ENCODE results near the gene LOXHD1. TPM values are rescaled to one million over a fixed set of nuclear protein-coding genes. Genes with fewer than 3 reads are reported as not detected.

The LOXHD1 gene
- total RNA-seq, 1 experiment from 2014 or later, result 0.35 TPM

DNA sequence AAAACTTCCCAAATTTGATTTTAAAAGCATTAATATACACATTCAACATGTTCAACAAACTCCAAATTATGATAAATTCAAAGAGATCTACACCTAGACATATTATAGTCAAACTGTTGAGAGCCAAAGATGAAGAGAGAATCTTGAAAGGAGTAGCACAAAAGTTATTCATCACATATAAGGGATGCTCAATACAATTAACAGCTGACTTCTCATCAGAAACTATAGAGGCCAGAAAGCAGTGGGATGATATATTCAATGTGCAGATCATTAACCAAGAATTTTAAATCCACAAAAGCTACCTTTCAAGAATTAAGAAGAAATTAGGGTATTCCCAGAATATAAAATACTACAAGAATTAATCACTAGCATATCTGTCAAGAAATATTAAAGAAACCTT, 75.4 kb downstream of the LOXHD1 start:
- peaks cover 14% of the 10 kb centered on the region for H3K36me3 Mint-ChIP-seq
- H3K27ac Mint-ChIP-seq, result no peak overlapping the region
- peaks cover 6% of the 10 kb centered on the region; the same call in 1 of the 2 replicates for H3K27me3 Mint-ChIP-seq (ENCODE audit: low read depth)
- POLR2A ChIA-PET, result no interaction called here
- DNase-seq (ENCODE audit: low spot score) (no peak), ATAC-seq (no peak)
- H3K4me1 Mint-ChIP-seq, result no peaks in the 10 kb centered on the region
- peaks cover 34% of the 10 kb centered on the region for H3K9me3 Mint-ChIP-seq
- no peak overlapping the region for H3K4me3 Mint-ChIP-seq
- CTCF ChIA-PET, result no interaction called here
- TF ChIP-seq, protein P1, sequence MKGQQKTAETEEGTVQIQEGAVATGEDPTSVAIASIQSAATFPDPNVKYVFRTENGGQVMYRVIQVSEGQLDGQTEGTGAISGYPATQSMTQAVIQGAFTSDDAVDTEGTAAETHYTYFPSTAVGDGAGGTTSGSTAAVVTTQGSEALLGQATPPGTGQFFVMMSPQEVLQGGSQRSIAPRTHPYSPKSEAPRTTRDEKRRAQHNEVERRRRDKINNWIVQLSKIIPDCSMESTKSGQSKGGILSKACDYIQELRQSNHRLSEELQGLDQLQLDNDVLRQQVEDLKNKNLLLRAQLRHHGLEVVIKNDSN (CRISPR knock-in tag; IDR thresholded peaks at IDR 0.05), result no peak
- peak; percentile 96 for TF ChIP-seq ZNF317 (CRISPR knock-in tag; IDR thresholded peaks at IDR 0.05; ENCODE audit: borderline replicate concordance, low read depth)

DNA sequence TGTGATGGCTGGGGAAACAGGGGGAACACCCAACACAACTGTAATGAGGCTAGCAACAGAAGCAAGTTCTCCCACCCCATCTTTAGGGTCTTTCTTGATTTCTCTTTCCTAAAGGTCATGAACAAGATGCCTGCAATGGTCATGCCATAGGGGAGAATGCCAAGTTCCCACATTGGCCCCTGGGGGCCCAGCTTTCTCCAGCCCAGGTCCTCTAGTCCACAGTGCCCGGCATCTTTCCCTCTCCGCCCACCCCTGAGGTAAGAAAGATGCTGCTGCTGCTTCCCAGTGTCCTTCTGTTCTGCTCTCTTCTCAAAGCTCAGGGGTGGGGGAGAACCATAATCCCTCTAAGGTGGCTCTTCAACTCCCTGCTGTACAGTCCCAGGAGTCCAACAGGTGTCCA, 78.0 kb downstream of the LOXHD1 start:
- peaks cover 4% of the 10 kb centered on the region for H3K4me1 Mint-ChIP-seq
- no peak for ATAC-seq
- H3K9me3 Mint-ChIP-seq, result peaks cover 34% of the 10 kb centered on the region
- CTCF ChIA-PET, result interaction anchor here (1.5 to 2.6 kb wide), 2 partner anchors 23 to 79 kb away, joined by 4 to 11 read pairs; no protein-coding TSS in a partner anchor
- POLR2A ChIA-PET, result no interaction called here
- no peak overlapping the region for H3K27ac Mint-ChIP-seq
- peaks cover 14% of the 10 kb centered on the region for H3K36me3 Mint-ChIP-seq
- no peak for DNase-seq (ENCODE audit: low spot score)
- H3K4me3 Mint-ChIP-seq, result no peak overlapping the region
- H3K27me3 Mint-ChIP-seq (ENCODE audit: low read depth), result peaks cover 6% of the 10 kb centered on the region; the same call in 1 of the 2 replicates
- TF ChIP-seq, protein P2, sequence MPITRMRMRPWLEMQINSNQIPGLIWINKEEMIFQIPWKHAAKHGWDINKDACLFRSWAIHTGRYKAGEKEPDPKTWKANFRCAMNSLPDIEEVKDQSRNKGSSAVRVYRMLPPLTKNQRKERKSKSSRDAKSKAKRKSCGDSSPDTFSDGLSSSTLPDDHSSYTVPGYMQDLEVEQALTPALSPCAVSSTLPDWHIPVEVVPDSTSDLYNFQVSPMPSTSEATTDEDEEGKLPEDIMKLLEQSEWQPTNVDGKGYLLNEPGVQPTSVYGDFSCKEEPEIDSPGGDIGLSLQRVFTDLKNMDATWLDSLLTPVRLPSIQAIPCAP (CRISPR knock-in tag; IDR thresholded peaks at IDR 0.05), result no peak
- TF ChIP-seq RORB (CRISPR knock-in tag; IDR thresholded peaks at IDR 0.05), result no peak
- no peak for TF ChIP-seq IRF2 (CRISPR knock-in tag; IDR thresholded peaks at IDR 0.05; ENCODE audit: borderline replicate concordance, low read depth)
- no peak for TF ChIP-seq ETV6 (CRISPR knock-in tag; IDR thresholded peaks at IDR 0.05)
- TF ChIP-seq SOX15 (CRISPR knock-in tag; IDR thresholded peaks at IDR 0.05), result no peak
- TF ChIP-seq, protein P3, sequence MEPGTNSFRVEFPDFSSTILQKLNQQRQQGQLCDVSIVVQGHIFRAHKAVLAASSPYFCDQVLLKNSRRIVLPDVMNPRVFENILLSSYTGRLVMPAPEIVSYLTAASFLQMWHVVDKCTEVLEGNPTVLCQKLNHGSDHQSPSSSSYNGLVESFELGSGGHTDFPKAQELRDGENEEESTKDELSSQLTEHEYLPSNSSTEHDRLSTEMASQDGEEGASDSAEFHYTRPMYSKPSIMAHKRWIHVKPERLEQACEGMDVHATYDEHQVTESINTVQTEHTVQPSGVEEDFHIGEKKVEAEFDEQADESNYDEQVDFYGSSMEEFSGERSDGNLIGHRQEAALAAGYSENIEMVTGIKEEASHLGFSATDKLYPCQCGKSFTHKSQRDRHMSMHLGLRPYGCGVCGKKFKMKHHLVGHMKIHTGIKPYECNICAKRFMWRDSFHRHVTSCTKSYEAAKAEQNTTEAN (CRISPR knock-in tag; IDR thresholded peaks at IDR 0.05), result no peak
- TF ChIP-seq NR1H2 (CRISPR knock-in tag; IDR thresholded peaks at IDR 0.05), result no peak
- no peak for TF ChIP-seq ZNF396 (CRISPR knock-in tag; IDR thresholded peaks at IDR 0.05; ENCODE audit: borderline replicate concordance)
- TF ChIP-seq TEAD1 (CRISPR knock-in tag; IDR thresholded peaks at IDR 0.05), result no peak
- TF ChIP-seq, protein P4, sequence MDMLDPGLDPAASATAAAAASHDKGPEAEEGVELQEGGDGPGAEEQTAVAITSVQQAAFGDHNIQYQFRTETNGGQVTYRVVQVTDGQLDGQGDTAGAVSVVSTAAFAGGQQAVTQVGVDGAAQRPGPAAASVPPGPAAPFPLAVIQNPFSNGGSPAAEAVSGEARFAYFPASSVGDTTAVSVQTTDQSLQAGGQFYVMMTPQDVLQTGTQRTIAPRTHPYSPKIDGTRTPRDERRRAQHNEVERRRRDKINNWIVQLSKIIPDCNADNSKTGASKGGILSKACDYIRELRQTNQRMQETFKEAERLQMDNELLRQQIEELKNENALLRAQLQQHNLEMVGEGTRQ (CRISPR knock-in tag; IDR thresholded peaks at IDR 0.05), result no peak
- no peak for TF ChIP-seq NR3C1 (CRISPR knock-in tag; conservative IDR thresholded peaks at IDR 0.05; ENCODE audit: low read depth)
- TF ChIP-seq JUN (CRISPR knock-in tag; IDR thresholded peaks at IDR 0.05), result no peak
- TF ChIP-seq, protein P5, sequence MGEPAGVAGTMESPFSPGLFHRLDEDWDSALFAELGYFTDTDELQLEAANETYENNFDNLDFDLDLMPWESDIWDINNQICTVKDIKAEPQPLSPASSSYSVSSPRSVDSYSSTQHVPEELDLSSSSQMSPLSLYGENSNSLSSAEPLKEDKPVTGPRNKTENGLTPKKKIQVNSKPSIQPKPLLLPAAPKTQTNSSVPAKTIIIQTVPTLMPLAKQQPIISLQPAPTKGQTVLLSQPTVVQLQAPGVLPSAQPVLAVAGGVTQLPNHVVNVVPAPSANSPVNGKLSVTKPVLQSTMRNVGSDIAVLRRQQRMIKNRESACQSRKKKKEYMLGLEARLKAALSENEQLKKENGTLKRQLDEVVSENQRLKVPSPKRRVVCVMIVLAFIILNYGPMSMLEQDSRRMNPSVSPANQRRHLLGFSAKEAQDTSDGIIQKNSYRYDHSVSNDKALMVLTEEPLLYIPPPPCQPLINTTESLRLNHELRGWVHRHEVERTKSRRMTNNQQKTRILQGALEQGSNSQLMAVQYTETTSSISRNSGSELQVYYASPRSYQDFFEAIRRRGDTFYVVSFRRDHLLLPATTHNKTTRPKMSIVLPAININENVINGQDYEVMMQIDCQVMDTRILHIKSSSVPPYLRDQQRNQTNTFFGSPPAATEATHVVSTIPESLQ (CRISPR knock-in tag; IDR thresholded peaks at IDR 0.05), result no peak
- TF ChIP-seq ATF1 (CRISPR knock-in tag; IDR thresholded peaks at IDR 0.05), result no peak
- TF ChIP-seq, protein P6, sequence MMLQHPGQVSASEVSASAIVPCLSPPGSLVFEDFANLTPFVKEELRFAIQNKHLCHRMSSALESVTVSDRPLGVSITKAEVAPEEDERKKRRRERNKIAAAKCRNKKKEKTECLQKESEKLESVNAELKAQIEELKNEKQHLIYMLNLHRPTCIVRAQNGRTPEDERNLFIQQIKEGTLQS (CRISPR knock-in tag; conservative IDR thresholded peaks at IDR 0.05), result no peak

DNA sequence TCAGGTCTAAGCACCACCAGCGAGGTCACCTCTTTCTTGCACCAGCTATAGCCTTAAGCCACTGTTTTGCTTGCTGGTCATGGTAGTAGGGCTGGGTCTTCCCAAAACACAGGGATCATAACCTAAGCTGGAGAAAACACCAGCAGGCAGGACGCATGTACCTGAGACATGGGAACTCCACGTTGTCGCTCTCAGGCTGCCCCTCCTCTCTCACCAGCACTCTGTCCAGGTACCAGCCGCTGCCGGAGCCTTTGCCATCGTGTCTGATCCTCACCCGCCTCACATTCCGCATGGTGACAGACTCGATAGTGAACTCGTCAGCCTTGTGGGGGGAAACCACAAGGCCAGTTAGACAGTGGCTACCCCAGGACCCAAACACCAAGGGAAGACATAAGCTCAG, 79.5 kb downstream of the LOXHD1 start:
- DNase-seq (ENCODE audit: low spot score), result no peak
- ChIA-PET CTCF (interaction anchor here (2.6 kb wide), 1 partner anchor 81 kb away, joined by 11 read pairs; no protein-coding TSS in a partner anchor), POLR2A (no interaction called here)
- Mint-ChIP-seq H3K27me3 (ENCODE audit: low read depth) (peaks cover 6% of the 10 kb centered on the region; the same call in 1 of the 2 replicates), H3K9me3 (peaks cover 29% of the 10 kb centered on the region), H3K36me3 (peaks cover 14% of the 10 kb centered on the region), H3K4me3 (no peak overlapping the region), H3K27ac (no peak overlapping the region), H3K4me1 (peaks cover 4% of the 10 kb centered on the region)
- no peak for ATAC-seq
- TF ChIP-seq, protein P7, sequence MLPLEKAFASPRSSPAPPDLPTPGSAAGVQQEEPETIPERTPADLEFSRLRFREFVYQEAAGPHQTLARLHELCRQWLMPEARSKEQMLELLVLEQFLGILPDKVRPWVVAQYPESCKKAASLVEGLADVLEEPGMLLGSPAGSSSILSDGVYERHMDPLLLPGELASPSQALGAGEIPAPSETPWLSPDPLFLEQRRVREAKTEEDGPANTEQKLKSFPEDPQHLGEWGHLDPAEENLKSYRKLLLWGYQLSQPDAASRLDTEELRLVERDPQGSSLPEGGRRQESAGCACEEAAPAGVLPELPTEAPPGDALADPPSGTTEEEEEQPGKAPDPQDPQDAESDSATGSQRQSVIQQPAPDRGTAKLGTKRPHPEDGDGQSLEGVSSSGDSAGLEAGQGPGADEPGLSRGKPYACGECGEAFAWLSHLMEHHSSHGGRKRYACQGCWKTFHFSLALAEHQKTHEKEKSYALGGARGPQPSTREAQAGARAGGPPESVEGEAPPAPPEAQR (CRISPR knock-in tag; IDR thresholded peaks at IDR 0.05), result no peak
- TF ChIP-seq, protein P2 (CRISPR knock-in tag; IDR thresholded peaks at IDR 0.05), result no peak
- TF ChIP-seq, protein P8, sequence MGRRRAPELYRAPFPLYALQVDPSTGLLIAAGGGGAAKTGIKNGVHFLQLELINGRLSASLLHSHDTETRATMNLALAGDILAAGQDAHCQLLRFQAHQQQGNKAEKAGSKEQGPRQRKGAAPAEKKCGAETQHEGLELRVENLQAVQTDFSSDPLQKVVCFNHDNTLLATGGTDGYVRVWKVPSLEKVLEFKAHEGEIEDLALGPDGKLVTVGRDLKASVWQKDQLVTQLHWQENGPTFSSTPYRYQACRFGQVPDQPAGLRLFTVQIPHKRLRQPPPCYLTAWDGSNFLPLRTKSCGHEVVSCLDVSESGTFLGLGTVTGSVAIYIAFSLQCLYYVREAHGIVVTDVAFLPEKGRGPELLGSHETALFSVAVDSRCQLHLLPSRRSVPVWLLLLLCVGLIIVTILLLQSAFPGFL (CRISPR knock-in tag; IDR thresholded peaks at IDR 0.05; ENCODE audit: borderline replicate concordance), result no peak
- no peak for TF ChIP-seq TCF7 (CRISPR knock-in tag; IDR thresholded peaks at IDR 0.05; ENCODE audit: low read depth)
- TF ChIP-seq ZNF263 (CRISPR knock-in tag; IDR thresholded peaks at IDR 0.05; ENCODE audit: low read depth), result no peak
- TF ChIP-seq MXD4 (CRISPR knock-in tag; IDR thresholded peaks at IDR 0.05; ENCODE audit: borderline replicate concordance), result no peak
- no peak for TF ChIP-seq GRHL2 (CRISPR knock-in tag; IDR thresholded peaks at IDR 0.05; ENCODE audit: insufficient replicate concordance, severe bottlenecking)
